GM18526 (cell line): ENCODE measurements around the gene GGCT.

Experiments used
- POLR2A ChIP-seq: IDR thresholded peaks from 3 replicates; pipeline ENCODE4 v1.6.1; 2011; ENCODE audit not compliant: insufficient read length; ENCODE audit errors: extremely low read depth

Gene GGCT

GRCh38 chr7:30502470-30503251 is 2.0 kb downstream of the GGCT start:
- no peak for TF ChIP-seq POLR2A

GRCh38 chr7:30501264-30501663 is 3.4 kb downstream of the GGCT start:
- no peak for TF ChIP-seq POLR2A

GRCh38 chr7:30493228-30493627 is 11.4 kb downstream of the GGCT start:
- no peak for TF ChIP-seq POLR2A

GRCh38 chr7:30491417-30491816 is 13.2 kb downstream of the GGCT start:
- TF ChIP-seq POLR2A: no peak

- TF ChIP-seq POLR2A: no peak
These were observed 17.3 kb downstream of the GGCT start for GRCh38 chr7:30487371-30487770.

- no peak for TF ChIP-seq POLR2A
These were observed 19.0 kb downstream of the GGCT start for GRCh38 chr7:30485667-30486066.

- TF ChIP-seq POLR2A: no peak
These were observed 25.2 kb downstream of the GGCT start for GRCh38 chr7:30479202-30480120.

GRCh38 chr7:30478349-30479201 is 26.1 kb downstream of the GGCT start, which contains the start of gene NOD1:
Gene NOD1 (minus strand): TSS chr7:30478784. CDS start chr7:30456921, 21,863 bp downstream.
- peak; percentile 55 for TF ChIP-seq POLR2A

- TF ChIP-seq POLR2A: no peak
These were observed 28.0 kb downstream of the GGCT start for GRCh38 chr7:30476459-30477145.

- no peak for TF ChIP-seq POLR2A
These were observed 29.0 kb downstream of the GGCT start for GRCh38 chr7:30475580-30475979.

- TF ChIP-seq POLR2A: no peak
These were observed 29.7 kb downstream of the GGCT start for GRCh38 chr7:30474893-30475292.

- no peak for TF ChIP-seq POLR2A
These were observed 30.1 kb downstream of the GGCT start for GRCh38 chr7:30474485-30474884.

- no peak for TF ChIP-seq POLR2A
These were observed 30.7 kb downstream of the GGCT start for GRCh38 chr7:30473903-30474302.
